GM21526 (cell line): ENCODE data around the gene CYP2C18.
A peak's percentile ranks its signal among the peaks of the same experiment; 100 is the strongest.
"Not testable (repeated sequence)": the region's sequence is repeated elsewhere in the genome, so short reads cannot be mapped to it uniquely, and the experiment has no call there.

ENCODE experiments used
- ATAC-seq: cut with Tn5 transposase; IDR thresholded peaks from one replicate; pipeline ENCODE4 v1.9.1; 2021; ENCODE audit warnings: moderate library complexity; ENCODE audit not compliant: unreplicated experiment, low FRiP score

Gene CYP2C18

GRCh38 chr10:94683214-94684054 is at the start of gene CYP2C18:
CYP2C18 (plus strand) TSS chr10:94683729; CDS start chr10:94683820, 91 bp downstream.
- no peak for ATAC-seq

GRCh38 chr10:94638097-94638496 is 45.4 kb upstream of the CYP2C18 start:
- ATAC-seq = not testable (repeated sequence)

DNA sequence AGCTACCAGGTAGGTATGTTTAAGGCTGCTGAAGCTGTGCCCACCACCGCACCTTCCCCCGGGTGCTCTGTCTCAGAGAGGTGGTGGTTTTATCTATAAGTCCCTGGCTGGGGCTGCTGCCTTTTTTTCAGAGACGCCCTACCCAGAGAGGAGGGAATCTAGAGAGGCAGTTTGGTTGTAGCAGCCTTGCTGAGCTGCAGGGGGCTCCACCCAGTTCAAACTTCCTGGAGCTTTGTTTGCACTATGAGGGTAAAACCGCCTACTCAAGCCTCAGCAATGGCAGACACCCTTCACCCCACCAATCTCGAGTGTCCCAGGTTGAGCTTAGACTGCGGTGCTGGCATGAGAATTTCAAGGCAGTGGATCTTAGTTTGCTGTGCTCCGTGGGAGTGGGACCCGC is 43.6 kb upstream of the CYP2C18 start:
- ATAC-seq = no peak

DNA sequence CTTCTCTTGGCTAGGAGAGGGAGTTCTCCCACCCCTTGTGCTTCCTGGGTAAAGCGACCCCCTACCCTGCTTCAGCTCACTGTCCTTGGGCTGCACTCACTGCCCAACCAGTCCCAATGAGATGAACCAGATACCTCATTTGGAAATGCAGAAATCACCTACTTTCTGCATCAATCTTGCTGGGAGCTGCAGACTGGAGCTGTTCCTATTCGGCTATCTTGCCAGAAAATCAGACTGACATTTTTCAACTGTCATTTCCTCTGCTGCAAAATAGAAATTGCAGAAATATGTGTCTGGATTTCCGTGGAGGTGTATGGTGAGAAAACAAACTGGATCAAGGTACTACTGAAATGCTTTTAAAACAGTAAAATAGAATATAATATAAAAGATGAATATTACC is 43.0 kb upstream of the CYP2C18 start:
- no peak for ATAC-seq

DNA sequence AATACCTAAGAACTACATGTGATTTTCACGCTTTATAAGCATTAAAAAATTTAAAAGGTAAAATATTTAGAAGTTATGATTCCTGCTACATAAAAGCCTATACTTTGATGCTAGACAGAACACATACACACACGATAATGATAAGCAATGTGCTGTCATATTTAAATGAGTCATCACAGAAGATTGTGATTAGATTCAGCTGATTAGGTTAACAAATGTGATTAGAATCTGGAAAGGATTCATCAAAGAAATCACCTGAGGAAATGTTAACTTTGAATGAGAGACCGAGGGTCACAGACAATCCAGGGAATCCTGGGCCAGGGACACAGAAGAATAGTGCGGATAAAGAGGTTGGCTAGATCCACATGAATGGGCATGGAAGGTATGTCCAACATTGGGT is 42.0 kb upstream of the CYP2C18 start:
- no peak for ATAC-seq

- no peak for ATAC-seq
Measured at GRCh38 chr10:94644352-94644751, 39.2 kb upstream of the CYP2C18 start.

GRCh38 chr10:94645285-94645684 is 38.2 kb upstream of the CYP2C18 start:
- peak; percentile 90 for ATAC-seq

DNA sequence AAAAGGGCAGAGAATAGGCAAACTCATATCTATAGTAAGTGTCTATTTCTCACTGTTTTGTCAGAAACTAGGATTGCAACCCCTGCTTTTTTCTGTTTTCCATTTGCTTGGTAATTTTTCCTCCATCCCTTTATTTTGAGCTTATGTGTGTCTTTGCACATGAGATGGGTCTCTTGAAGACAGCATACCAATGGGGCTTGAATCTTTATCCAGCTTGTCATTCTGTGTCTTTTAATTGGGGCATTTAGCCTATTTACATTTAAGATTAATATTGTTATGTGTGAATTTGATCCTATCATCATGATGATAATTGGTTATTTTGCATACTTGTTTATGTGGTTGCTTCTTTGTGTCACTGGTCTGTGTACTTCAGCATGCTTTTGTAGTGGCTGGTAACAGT is 28.3 kb upstream of the CYP2C18 start:
- not testable (repeated sequence) for ATAC-seq

DNA sequence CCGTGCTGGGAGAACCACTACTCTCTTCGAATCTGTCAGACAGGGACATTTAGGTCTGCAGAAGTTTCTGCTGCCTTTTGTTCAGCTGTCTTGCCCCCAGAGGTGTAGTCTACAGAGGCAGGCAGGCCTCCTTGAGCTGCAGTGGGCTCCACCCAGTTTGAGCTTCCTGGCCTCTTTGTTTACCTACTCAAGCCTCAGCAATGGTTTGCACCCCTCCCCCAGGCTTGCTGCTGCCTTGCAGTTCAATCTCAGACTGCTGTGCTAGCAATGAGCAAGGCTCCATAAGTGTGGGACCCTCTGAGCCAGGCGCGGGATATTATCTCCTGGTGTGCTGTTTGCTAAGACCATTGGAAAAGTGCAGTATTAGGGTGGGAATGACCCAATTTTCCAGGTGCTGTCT is 20.5 kb upstream of the CYP2C18 start:
- ATAC-seq = not testable (repeated sequence)

- no peak for ATAC-seq
Measured at GRCh38 chr10:94666391-94667102, 17.0 kb upstream of the CYP2C18 start.

DNA sequence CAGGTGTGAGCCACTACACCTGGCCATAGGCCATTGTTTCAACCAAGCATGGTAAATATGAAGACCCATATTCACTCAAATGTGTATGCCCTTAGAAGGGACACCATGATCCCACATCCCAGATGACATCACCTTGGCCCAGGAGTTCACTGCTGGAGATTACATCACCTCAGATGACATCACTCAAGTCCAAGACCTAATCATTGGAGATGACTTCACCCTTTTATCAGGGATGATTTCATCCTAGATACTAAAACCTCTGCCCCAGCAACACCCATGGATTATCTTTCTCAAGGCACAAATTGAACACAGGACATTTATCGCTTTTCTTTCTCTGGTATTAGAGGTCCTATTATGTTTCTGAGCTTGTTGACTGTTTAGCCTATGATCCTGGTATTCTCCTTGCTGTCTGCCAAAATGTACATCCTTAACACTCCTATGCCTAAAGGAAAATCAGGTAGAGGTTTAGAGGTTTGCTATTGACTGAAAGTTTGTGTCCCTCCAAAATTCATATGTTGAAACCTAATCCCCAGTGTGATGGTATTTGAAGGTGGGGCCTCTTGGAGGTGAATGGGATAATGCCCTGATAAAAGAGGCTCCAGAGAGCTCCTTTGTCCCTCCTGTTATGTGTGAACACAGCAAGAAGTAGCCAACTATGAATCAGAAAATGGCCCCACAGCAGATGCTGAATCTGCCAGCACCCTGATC is 9.8 kb upstream of the CYP2C18 start:
- no peak for ATAC-seq

- no peak for ATAC-seq
Measured at GRCh38 chr10:94676496-94676895, 7.0 kb upstream of the CYP2C18 start.

GRCh38 chr10:94677691-94678090 is 5.8 kb upstream of the CYP2C18 start:
- no peak for ATAC-seq

GRCh38 chr10:94678475-94678874 is 5.1 kb upstream of the CYP2C18 start:
- no peak for ATAC-seq

- no peak for ATAC-seq
Measured at GRCh38 chr10:94680544-94680943, 3.0 kb upstream of the CYP2C18 start.

- not testable (repeated sequence) for ATAC-seq
Measured at GRCh38 chr10:94682636-94683035, 893 bp upstream of the CYP2C18 start.

DNA sequence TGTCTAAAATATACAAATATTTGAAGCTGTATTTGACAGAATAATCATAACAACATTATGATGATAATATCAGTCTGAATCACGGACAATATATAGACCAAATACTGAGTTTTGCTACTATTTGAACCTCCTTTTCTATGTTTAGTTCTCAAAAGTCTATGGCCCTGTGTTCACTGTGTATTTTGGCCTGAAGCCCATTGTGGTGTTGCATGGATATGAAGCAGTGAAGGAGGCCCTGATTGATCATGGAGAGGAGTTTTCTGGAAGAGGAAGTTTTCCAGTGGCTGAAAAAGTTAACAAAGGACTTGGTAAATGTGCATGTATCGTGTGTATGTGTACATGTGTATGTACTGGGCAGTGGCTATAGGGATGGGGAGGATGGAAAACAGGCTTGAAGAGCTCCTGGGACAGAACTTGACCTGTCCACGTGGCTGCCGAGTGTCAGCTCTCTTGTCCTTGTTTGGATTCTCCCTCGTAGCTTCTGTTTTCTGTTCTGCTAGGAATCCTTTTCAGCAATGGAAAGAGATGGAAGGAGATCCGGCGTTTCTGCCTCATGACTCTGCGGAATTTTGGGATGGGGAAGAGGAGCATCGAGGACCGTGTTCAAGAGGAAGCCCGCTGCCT is 4.2 kb downstream of the CYP2C18 start:
- no peak for ATAC-seq

GRCh38 chr10:94706089-94706488 is 22.6 kb downstream of the CYP2C18 start:
- no peak for ATAC-seq

- no peak for ATAC-seq
Measured at GRCh38 chr10:94710578-94710977, 27.0 kb downstream of the CYP2C18 start.

DNA sequence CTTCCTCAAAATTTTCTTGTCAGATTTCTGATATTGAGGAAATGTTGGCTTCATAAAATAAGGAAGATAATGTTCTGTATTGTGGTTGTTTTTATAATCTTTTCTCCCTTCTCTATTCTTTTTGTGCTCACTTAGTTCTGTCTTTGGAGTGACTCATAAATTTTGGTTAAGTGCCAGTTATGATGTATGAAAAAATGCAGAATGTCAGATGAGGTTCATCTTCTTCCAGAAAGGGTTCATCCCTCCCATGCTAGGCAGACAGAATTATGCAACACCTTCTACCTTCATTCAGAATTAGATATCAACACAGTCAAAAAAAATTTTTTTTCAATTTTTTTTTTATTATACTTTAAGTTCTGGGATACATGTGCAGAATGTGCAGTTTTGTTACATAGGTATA is 42.3 kb downstream of the CYP2C18 start:
- no peak for ATAC-seq

DNA sequence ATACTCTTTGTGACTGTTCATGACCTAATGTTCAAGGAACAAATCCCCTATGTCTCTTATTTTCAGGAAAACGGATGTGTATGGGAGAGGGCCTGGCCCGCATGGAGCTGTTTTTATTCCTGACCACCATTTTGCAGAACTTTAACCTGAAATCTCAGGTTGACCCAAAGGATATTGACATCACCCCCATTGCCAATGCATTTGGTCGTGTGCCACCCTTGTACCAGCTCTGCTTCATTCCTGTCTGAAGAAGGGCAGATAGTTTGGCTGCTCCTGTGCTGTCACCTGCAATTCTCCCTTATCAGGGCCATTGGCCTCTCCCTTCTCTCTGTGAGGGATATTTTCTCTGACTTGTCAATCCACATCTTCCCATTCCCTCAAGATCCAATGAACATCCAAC is 51.7 kb downstream of the CYP2C18 start:
- no peak for ATAC-seq
